AG04450 (cell line): ENCODE data around the gene NBEAL2. TPM values are rescaled to one million over a fixed set of nuclear protein-coding genes. Genes with fewer than 3 reads are reported as not detected.

Experiments used
- CTCF ChIA-PET: fragments of 300-600, 350-600 bp; formaldehyde crosslinking; extraction: SDS; loops from one replicate; lab custom pipeline; 2022; ENCODE audit warnings: antibody characterized with exemption, inconsistent platforms; lab: Charles Lee
- POLR2A ChIA-PET: fragments of 350-600 bp; formaldehyde crosslinking; extraction: SDS; loops from one replicate; lab custom pipeline; 2021; ENCODE audit warnings: antibody characterized with exemption, inconsistent platforms; lab: Yijun Ruan, JAX
- DNase-seq: peaks from one replicate; pipeline ENCODE4 v3.0.0-alpha.2; 2011; ENCODE audit warnings: low read depth, low spot score
- H3K27ac ChIP-seq: one replicate; pipeline ENCODE4 v1.5.1; 2012; ENCODE audit warnings: low read depth, low read length, control low read depth
- H3K27me3 ChIP-seq: one replicate; pipeline ENCODE4 v1.6.0; 2012; ENCODE audit warnings: low read length; ENCODE audit not compliant: control insufficient read depth, insufficient read depth
- H3K4me3 ChIP-seq: 2 replicates; pipeline ENCODE4 v1.5.1; 2011; ENCODE audit warnings: mild to moderate bottlenecking, low read depth, low read length, control low read depth
- H3K9me3 ChIP-seq: 2 replicates; pipeline ENCODE4 v1.5.1; 2012; ENCODE audit warnings: low read length; ENCODE audit not compliant: control insufficient read depth, insufficient read depth
- CTCF ChIP-seq: IDR thresholded peaks from 2 replicates; pipeline ENCODE4 v1.5.1; 2011; ENCODE audit warnings: low read depth, low read length, control low read depth, inconsistent platforms
- polyA minus RNA-seq: library from RNA; depleted of rRNA, polyadenylated mRNA; stranded (reverse); fragments of >200 nt; gene quantifications from 2 replicates; pipeline ENCODE4 v1.2.3, GENCODE V29; 2011; rRNA and poly(A)+ RNA removed
- polyA plus RNA-seq: library from polyadenylated mRNA; depleted of rRNA; stranded (reverse); fragments of >200 nt; gene quantifications from 2 replicates; pipeline ENCODE4 v1.2.3, GENCODE V29; 2011; rRNA removed

The NBEAL2 gene
- 2.1 and 2.9 TPM in 2 replicates for polyA plus RNA-seq
- 4.0 and 4.3 TPM in 2 replicates for polyA minus RNA-seq

- DNase-seq = peak; percentile 64
- POLR2A ChIA-PET = interaction anchor here (0.8 to 1.8 kb wide), 4 partner anchors 14 to 43 kb away, joined by 3 to 8 read pairs (median 4); no protein-coding TSS in a partner anchor
- peak within 1 kb of the TSS; percentile 3 for H3K27ac ChIP-seq
- no peaks in the 10 kb centered on the region; the same call in 1 of the 2 replicates for H3K9me3 ChIP-seq
- peak within 1 kb of the TSS; percentile 75 for H3K4me3 ChIP-seq
- H3K27me3 ChIP-seq = no peaks in the 10 kb centered on the region
- TF ChIP-seq CTCF = no peak
- CTCF ChIA-PET = interaction anchor here (0.6 to 1.5 kb wide), 2 partner anchors 44 to 382 kb away, joined by 3 to 6 read pairs; no protein-coding TSS in a partner anchor
Measured at GRCh38 chr3:46978985-46979944, at the start of gene NBEAL2. Gene NBEAL2, plus strand, starts transcription at chr3:46979666. Its CDS starts 196 bp downstream, at chr3:46979862.

- CTCF ChIA-PET = interaction anchor here (0.9 kb wide), 1 partner anchor 21 kb away, joined by 3 read pairs; no protein-coding TSS in a partner anchor
- H3K9me3 ChIP-seq = 0 out of 2 replicates have a peak, but pooled peaks cover 2% of the 10 kb centered on the region
- no peak overlapping the region for H3K4me3 ChIP-seq
- peak overlapping the region; percentile 11 for H3K27ac ChIP-seq
- POLR2A ChIA-PET = no interaction called here
- TF ChIP-seq CTCF = no peak
- no peak for DNase-seq
- no peaks in the 10 kb centered on the region for H3K27me3 ChIP-seq
Measured at GRCh38 chr3:46930166-46930944, 49.1 kb upstream of the NBEAL2 start.

DNA sequence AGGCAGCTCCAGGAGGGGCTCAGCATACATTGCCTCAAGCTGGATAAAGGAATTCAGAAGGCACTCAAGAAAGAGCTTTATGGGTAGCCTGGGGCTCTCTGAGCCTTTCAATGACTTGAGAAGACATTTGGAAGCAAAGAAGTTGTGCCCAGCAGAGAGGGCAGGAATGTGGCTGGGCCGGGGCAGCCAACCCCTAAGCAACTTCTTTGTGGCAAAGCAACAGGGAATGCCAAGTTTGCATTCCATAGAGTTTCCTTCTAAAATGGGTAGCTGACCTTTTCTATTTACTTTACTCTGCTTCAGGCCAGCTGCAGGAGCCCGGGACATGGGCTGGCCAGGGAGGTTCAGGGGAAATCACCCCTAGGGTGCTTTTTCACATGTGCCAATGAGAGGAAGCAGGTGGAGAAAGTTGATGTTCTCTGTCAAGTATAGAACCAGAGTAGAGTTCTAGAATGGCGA, 48.5 kb upstream of the NBEAL2 start:
- 0 out of 2 replicates have a peak, but pooled peaks cover 2% of the 10 kb centered on the region for H3K9me3 ChIP-seq
- H3K4me3 ChIP-seq = no peak overlapping the region
- CTCF ChIA-PET = interaction anchor here (0.9 to 5.7 kb wide), 2 partner anchors 8 to 21 kb away, joined by 3 to 52 read pairs; no protein-coding TSS in a partner anchor
- no peak for TF ChIP-seq CTCF
- no peaks in the 10 kb centered on the region for H3K27me3 ChIP-seq
- POLR2A ChIA-PET = no interaction called here
- DNase-seq = no peak
- peak overlapping the region; percentile 11 for H3K27ac ChIP-seq

DNA sequence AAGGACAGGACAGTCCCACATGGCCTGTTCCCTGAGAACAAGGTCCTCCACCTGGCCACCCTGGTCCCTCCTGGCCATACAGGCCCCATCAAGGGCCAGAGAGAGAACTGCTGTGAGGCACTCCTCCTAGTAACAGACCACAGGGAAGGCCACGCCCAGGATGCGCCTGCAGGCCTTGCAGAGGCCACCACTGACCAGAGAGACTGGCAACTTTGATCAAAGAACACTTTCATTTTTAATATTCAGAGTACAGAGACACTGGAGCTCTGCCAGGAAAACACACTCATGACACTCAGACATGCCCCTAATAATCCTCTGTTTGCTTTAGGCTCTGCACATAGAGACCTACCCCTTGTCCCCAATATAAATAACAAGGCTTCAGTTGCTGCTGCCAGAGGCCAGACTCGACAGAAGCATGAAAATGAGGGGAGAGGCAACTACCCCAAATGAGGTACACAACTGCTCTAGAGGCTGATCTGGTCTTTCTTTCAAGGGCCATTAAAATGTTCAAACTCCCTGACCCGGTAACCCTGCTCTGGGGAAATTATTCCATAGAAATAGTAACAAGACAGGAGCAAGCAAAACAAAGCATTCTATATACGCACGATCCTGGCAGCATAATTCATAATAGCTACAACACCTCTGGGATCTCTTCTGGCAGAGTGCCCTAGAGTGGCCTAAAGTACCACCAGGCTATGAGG, 47.7 kb upstream of the NBEAL2 start:
- no peak for DNase-seq
- H3K27me3 ChIP-seq = no peaks in the 10 kb centered on the region
- ChIA-PET CTCF (interaction anchor here (5.7 kb wide), 1 partner anchor 9 kb away, joined by 52 read pairs; no protein-coding TSS in a partner anchor), POLR2A (no interaction called here)
- peak overlapping the region; percentile 31 for H3K27ac ChIP-seq
- H3K9me3 ChIP-seq = 0 out of 2 replicates have a peak, but pooled peaks cover 2% of the 10 kb centered on the region
- no peak for TF ChIP-seq CTCF
- no peak overlapping the region for H3K4me3 ChIP-seq
